H1 (cell line): ENCODE results near the gene RHBDF2. TPM values are rescaled to one million over a fixed set of nuclear protein-coding genes. Genes with fewer than 3 reads are reported as not detected.

ENCODE experiments used
- CTCF ChIA-PET: fragments of 300-600 bp; sonication (Branson Sonifier 250); formaldehyde crosslinking; loops from one replicate; lab custom pipeline; 2021; ENCODE audit not compliant: partially characterized antibody; lab: Charles Lee
- POLR2A ChIA-PET: fragments of 300-600 bp; sonication (Branson Sonifier 250); formaldehyde crosslinking; loops from one replicate; lab custom pipeline; 2021; ENCODE audit warnings: inconsistent platforms; ENCODE audit not compliant: partially characterized antibody; lab: Charles Lee
- DNase-seq, 2 experiments: peaks; one replicate each; pipeline versions ENCODE4 v3.0.0 to v3.0.0-alpha.2; 2010 to 2022; ENCODE audit warnings: low spot score in 2 of 2, low read depth in 1 of 2, mixed read lengths in 1 of 2
- FAIRE-seq: peaks from 2 replicates; lab custom pipeline; 2011; peaks lifted over from hg19 to GRCh38; lab: Jason Lieb, UNC
- H2AFZ ChIP-seq: 2 replicates; pipeline ENCODE4 v1.8.1; 2012; ENCODE audit warnings: low read length, inconsistent platforms
- H2AK5ac ChIP-seq: 2 replicates; pipeline ENCODE4 v1.6.1; 2013; ENCODE audit warnings: low read depth, low read length
- H2BK120ac ChIP-seq: replicated peaks from 2 replicates; pipeline ENCODE3; 2013; ENCODE audit warnings: low read depth, low read length, inconsistent platforms
- H2BK12ac ChIP-seq: 2 replicates; pipeline ENCODE4 v1.6.1; 2013; ENCODE audit warnings: low read depth, low read length
- H2BK15ac ChIP-seq: 2 replicates; pipeline ENCODE4 v1.6.1; 2013; ENCODE audit warnings: low read length
- H2BK20ac ChIP-seq: 2 replicates; pipeline ENCODE4 v1.6.1; 2013; ENCODE audit warnings: low read length
- H2BK5ac ChIP-seq: 2 replicates; pipeline ENCODE4 v1.6.1; 2013; ENCODE audit warnings: low read depth, low read length
- H3K14ac ChIP-seq: 2 replicates; pipeline ENCODE4 v1.6.1; 2013; ENCODE audit warnings: inconsistent platforms; ENCODE audit not compliant: insufficient read length
- H3K18ac ChIP-seq: 2 replicates; pipeline ENCODE4 v1.6.1; 2013; ENCODE audit warnings: low read length; ENCODE audit errors: extremely low read depth
- H3K23ac ChIP-seq: 2 replicates; pipeline ENCODE4 v1.6.1; 2013; ENCODE audit warnings: inconsistent platforms; ENCODE audit not compliant: insufficient read length
- H3K23me2 ChIP-seq: 2 replicates; pipeline ENCODE4 v1.6.1; 2013; ENCODE audit warnings: low read depth, low read length
- H3K27ac ChIP-seq: 2 replicates; pipeline ENCODE4 v1.6.1; 2011; ENCODE audit warnings: low read depth, low read length, inconsistent platforms
- H3K27me3 ChIP-seq, 4 experiments: replicated peaks in 1 of 4; 1 replicate in 1 of 4; 2 replicates in 3 of 4; pipeline versions ENCODE4 v1.6.1 to v1.8.1; 2011 to 2013; ENCODE audit warnings: low read length in 3 of 4, mild to moderate bottlenecking in 3 of 4, inconsistent platforms in 2 of 4, mixed read lengths in 2 of 4, moderate library complexity in 1 of 4; ENCODE audit not compliant: control insufficient read depth in 3 of 4, insufficient read depth in 3 of 4; ENCODE audit errors: extremely low read depth in 1 of 4
- H3K36me3 ChIP-seq, 4 experiments: 2 replicates each; pipeline versions ENCODE4 v1.6.1 to v1.8.1; 2011 to 2013; ENCODE audit warnings: mild to moderate bottlenecking in 4 of 4, low read length in 3 of 4, moderate library complexity in 2 of 4, control low read depth in 1 of 4, inconsistent platforms in 1 of 4; ENCODE audit not compliant: insufficient read depth in 4 of 4, control insufficient read depth in 2 of 4
- H3K4ac ChIP-seq: replicated peaks from 2 replicates; pipeline ENCODE3; 2013; ENCODE audit warnings: low read length, low read depth, mixed read lengths, inconsistent platforms; ENCODE audit not compliant: insufficient read length
- H3K4me1 ChIP-seq, 4 experiments: replicated peaks in 1 of 4; 1 replicate in 1 of 4; 2 replicates in 3 of 4; pipeline versions ENCODE4 v1.6.1 to v1.8.1; 2011 to 2013; ENCODE audit warnings: low read length in 3 of 4, inconsistent platforms in 2 of 4, mixed read lengths in 1 of 4; ENCODE audit not compliant: insufficient read depth in 4 of 4, control insufficient read depth in 3 of 4
- H3K4me2 ChIP-seq, 2 experiments: 2 replicates each; pipeline versions ENCODE4 v1.6.1 to v1.8.1; 2011 to 2013; ENCODE audit warnings: low read depth in 2 of 2, low read length in 2 of 2, control low read depth in 1 of 2, inconsistent platforms in 1 of 2, mild to moderate bottlenecking in 1 of 2; ENCODE audit not compliant: insufficient read depth in 1 of 2
- H3K4me3 ChIP-seq, 4 experiments: fragments of 200-600, 300-600 bp in 1 of 4; sonication (generic), shearing (Covaris generic), sonication (Bioruptor Twin) in 1 of 4; 2 replicates each; pipeline versions ENCODE4 v1.5.1 to v1.8.1; 2011 to 2016; ENCODE audit warnings: low read length in 4 of 4, low read depth in 3 of 4, control low read depth in 2 of 4, inconsistent platforms in 2 of 4, mild to moderate bottlenecking in 2 of 4, mixed read lengths in 1 of 4, moderate library complexity in 1 of 4; ENCODE audit not compliant: insufficient read depth in 2 of 4; ENCODE audit errors: extremely low read depth in 1 of 4
- H3K56ac ChIP-seq: replicated peaks from 2 replicates; pipeline ENCODE3; 2013; ENCODE audit warnings: low read depth, mild to moderate bottlenecking, mixed read lengths, low read length, inconsistent platforms; ENCODE audit not compliant: insufficient read length
- H3K79me1 ChIP-seq: 2 replicates; pipeline ENCODE4 v1.6.1; 2013; ENCODE audit warnings: low read depth, low read length, control low read depth
- H3K79me2 ChIP-seq, 2 experiments: 2 replicates each; pipeline versions ENCODE4 v1.6.1 to v1.8.1; 2012 to 2013; ENCODE audit warnings: low read length in 2 of 2, mild to moderate bottlenecking in 2 of 2, inconsistent platforms in 1 of 2; ENCODE audit not compliant: insufficient read depth in 2 of 2, control insufficient read depth in 1 of 2
- H3K9ac ChIP-seq, 4 experiments: replicated peaks in 1 of 4; 1 replicate in 1 of 4; 2 replicates in 3 of 4; pipeline versions ENCODE4 v1.6.1 to v1.8.1; 2011 to 2013; ENCODE audit warnings: low read depth in 3 of 4, low read length in 3 of 4, control low read depth in 2 of 4, mild to moderate bottlenecking in 2 of 4, moderate library complexity in 2 of 4, inconsistent platforms in 1 of 4; ENCODE audit errors: extremely low read depth in 1 of 4
- H3K9me3 ChIP-seq, 2 experiments: 2 replicates each; pipeline versions ENCODE4 v1.6.1 to v1.8.1; 2012 to 2013; ENCODE audit warnings: mild to moderate bottlenecking in 2 of 2, moderate library complexity in 2 of 2, control low read depth in 1 of 2, inconsistent platforms in 1 of 2, low read depth in 1 of 2, low read length in 1 of 2, mixed read lengths in 1 of 2; ENCODE audit not compliant: insufficient read depth in 2 of 2
- H4K20me1 ChIP-seq, 2 experiments: replicated peaks in 1 of 2; 2 replicates each; pipeline versions ENCODE3 to v1.8.1; 2011 to 2013; ENCODE audit warnings: inconsistent platforms in 2 of 2, low read length in 2 of 2, mild to moderate bottlenecking in 1 of 2; ENCODE audit not compliant: insufficient read depth in 2 of 2, control insufficient read depth in 1 of 2
- H4K5ac ChIP-seq: 2 replicates; pipeline ENCODE4 v1.6.1; 2013; ENCODE audit warnings: low read length, low read depth, mixed read lengths, inconsistent platforms; ENCODE audit not compliant: insufficient read length
- H4K8ac ChIP-seq: 2 replicates; pipeline ENCODE4 v1.8.0; 2013; ENCODE audit warnings: mild to moderate bottlenecking, moderate library complexity, low read length, inconsistent platforms; ENCODE audit not compliant: insufficient read depth; ENCODE audit errors: extremely low read depth
- H4K91ac ChIP-seq: replicated peaks from 2 replicates; pipeline ENCODE3; 2013; ENCODE audit warnings: low read length, mixed read lengths, inconsistent platforms; ENCODE audit not compliant: insufficient read length
- CBX5 ChIP-seq: fragments of 300-800, 300-1000 bp; sonication (generic); IDR thresholded peaks from 2 replicates; pipeline ENCODE4 v1.7.1; 2016; ENCODE audit warnings: antibody characterized with exemption, low read length, low read depth
- CHD2 ChIP-seq: IDR thresholded peaks from 2 replicates; pipeline ENCODE4 v1.6.1; 2012; ENCODE audit warnings: low read length, improper control_type of control experiment
- KDM5A ChIP-seq: fragments of 200-600 bp; IDR thresholded peaks from 2 replicates; pipeline ENCODE4 v1.7.1; 2012; ENCODE audit warnings: mild to moderate bottlenecking, low read length, inconsistent platforms, mixed read lengths
- POU5F1 ChIP-seq: IDR thresholded peaks from 2 replicates; pipeline ENCODE4 v1.6.1; 2011; ENCODE audit warnings: low read depth, mild to moderate bottlenecking, low read length, moderate library complexity
- RAD21 ChIP-seq, 2 experiments: IDR thresholded peaks in 1 of 2; conservative IDR thresholded peaks in 1 of 2; 2 replicates each; pipeline ENCODE4 v1.6.1; 2011; ENCODE audit warnings: low read depth in 2 of 2, low read length in 2 of 2, improper control_type of control experiment in 1 of 2, inconsistent platforms in 1 of 2, mild to moderate bottlenecking in 1 of 2, moderate library complexity in 1 of 2
- SP1 ChIP-seq: IDR thresholded peaks from 2 replicates; pipeline ENCODE4 v1.6.1; 2011; ENCODE audit warnings: low read depth, low read length
- SP4 ChIP-seq: IDR thresholded peaks from 2 replicates; pipeline ENCODE4 v1.6.1; 2012; ENCODE audit warnings: low read length, inconsistent platforms
- WGBS, 2 experiments: shearing (Covaris generic) in 1 of 2; methylation state at CpG; one replicate each; pipeline versions ENCODE4 v1.1.6 to v1.1.7; 2013 to 2015; ENCODE audit warnings: low lambda C conversion rate in 2 of 2, mixed read lengths in 2 of 2, inconsistent platforms in 1 of 2, low coverage in 1 of 2, missing lambda C conversion rate in 1 of 2; ENCODE audit not compliant: insufficient replicate concordance in 2 of 2, insufficient coverage in 1 of 2, insufficient read length in 1 of 2; ENCODE audit errors: extremely low coverage in 1 of 2, missing lambda C conversion rate in 1 of 2; 5-methylcytosine and 5-hydroxymethylcytosine counted together
- polyA plus RNA-seq, 7 experiments: library from polyadenylated mRNA; depleted of rRNA in 3 of 7; stranded (reverse) in 5 of 7; unstranded in 2 of 7; fragments of >200 nt in 5 of 7; fragments of 200-250 nt in 2 of 7; gene quantifications; 1 replicate in 5 of 7; 2 replicates in 1 of 7; 4 replicates in 1 of 7; pipeline versions ENCODE4 v1.2.1 to v1.2.3, GENCODE V29; 2011 to 2013; ENCODE audit warnings: missing spikeins in 2 of 7, mixed read lengths in 2 of 7
- total RNA-seq: library from RNA; stranded (reverse); fragmentation: NEBNext Ultra II Directional; extraction: Animal tissue kit (Norgen Biotek cat#: 25700); gene quantifications from 2 replicates; pipeline ENCODE4 v1.2.1, GENCODE V29; 2021

The RHBDF2 gene
- total and polyA plus RNA-seq, 2 of the 8 experiments (the other 6 are each of a cell fraction or from before 2014, with no cell fraction given): 21.2 to 25.9 TPM

GRCh38 chr17:76510831-76511244 is 9.6 kb upstream of the RHBDF2 start:
- Histone ChIP-seq H3K4me3 (no peak overlapping the region), H2AK5ac (no peak overlapping the region), H2BK20ac (no peak overlapping the region), H4K91ac (no peak overlapping the region), H3K18ac (no peak overlapping the region), H4K8ac (no peak overlapping the region), H3K14ac (no peak overlapping the region), H3K9ac (no peak overlapping the region), H3K4me2 (no peak overlapping the region), H4K20me1 (no peaks in the 10 kb centered on the region), H3K27ac (no peak overlapping the region), H3K23ac (no peak overlapping the region), H3K27me3 (peaks cover 0 to 6% (median 4%) of the 10 kb centered on the region in 4 experiments; a peak in 5 of 7 replicates), H2BK5ac (no peak overlapping the region), H3K36me3 (no peaks in the 10 kb centered on the region), H2BK12ac (no peak overlapping the region), H3K56ac (no peak overlapping the region), H2BK120ac (no peak overlapping the region), H2BK15ac (no peak overlapping the region), H3K4me1 (peaks cover 0 to 5% (median under 1%) of the 10 kb centered on the region in 4 experiments; a peak in 1 of 7 replicates), H3K79me1 (no peaks in the 10 kb centered on the region), H3K23me2 (no peaks in the 10 kb centered on the region), H3K4ac (no peak overlapping the region), H3K9me3 (no peaks in the 10 kb centered on the region), H4K5ac (no peak overlapping the region), H3K79me2 (no peaks in the 10 kb centered on the region), H2AFZ (no peak overlapping the region)
- DNase-seq (no peak), FAIRE-seq (no peak)
- POLR2A ChIA-PET: interaction anchor here (0.7 kb wide), 1 partner anchor 46 kb away, joined by 3 read pairs; no protein-coding TSS in a partner anchor
- TF ChIP-seq KDM5A: no peak
- TF ChIP-seq RAD21 (IDR thresholded peaks at IDR 0.05 in 1 of 2, conservative IDR thresholded peaks at IDR 0.05 in 1 of 2; ENCODE audit: low read depth in 2 of 2, low read length in 2 of 2): no peak
- TF ChIP-seq CBX5: no peak
- no peak for TF ChIP-seq CHD2
- TF ChIP-seq SP1: no peak
- TF ChIP-seq POU5F1: no peak
- no peak for TF ChIP-seq SP4
- CTCF ChIA-PET: interaction anchor here (0.7 to 20.2 kb wide), 10 partner anchors 10 to 1661 kb away, joined by 4 to 446 read pairs (median 6); partner anchors contain the start of genes AANAT and PRCD
- 70% methylated on average over 9 of the region's 9 CpGs; no CpG with 5 or more reads in 1 of the 2 experiments for WGBS, 2 experiments
